HuH-7.5 (cell line): ENCODE results near the gene TTLL5.

Experiments used
- DNase-seq: peaks from one replicate; pipeline ENCODE4 v3.0.0; 2011; ENCODE audit warnings: low spot score

The TTLL5 gene

GRCh38 chr14:75697918-75698317, 36.9 kb downstream of the TTLL5 start:
- no peak for DNase-seq

GRCh38 chr14:75699331-75699730, 38.3 kb downstream of the TTLL5 start:
- no peak for DNase-seq

GRCh38 chr14:75700295-75700694, 39.2 kb downstream of the TTLL5 start:
- no peak for DNase-seq

- no peak for DNase-seq
Observed at GRCh38 chr14:75702122-75702521, 41.1 kb downstream of the TTLL5 start.

- no peak for DNase-seq
Observed at GRCh38 chr14:75702616-75703261, 41.7 kb downstream of the TTLL5 start.

GRCh38 chr14:75703467-75703866, 42.4 kb downstream of the TTLL5 start:
- DNase-seq: no peak

GRCh38 chr14:75705014-75705413, 44.0 kb downstream of the TTLL5 start:
- no peak for DNase-seq

GRCh38 chr14:75709207-75709812, 48.3 kb downstream of the TTLL5 start:
- peak; percentile 15 for DNase-seq

GRCh38 chr14:75711105-75711795, 50.2 kb downstream of the TTLL5 start:
- peak; percentile 19 for DNase-seq

GRCh38 chr14:75711796-75712211, 50.8 kb downstream of the TTLL5 start:
- peak; percentile 23 for DNase-seq

GRCh38 chr14:75714991-75715390, 53.9 kb downstream of the TTLL5 start:
- DNase-seq: no peak

- no peak for DNase-seq
Observed at GRCh38 chr14:75715926-75716780, 55.1 kb downstream of the TTLL5 start.

- no peak for DNase-seq
Observed at GRCh38 chr14:75717729-75718128, 56.7 kb downstream of the TTLL5 start.

- DNase-seq: no peak
Observed at GRCh38 chr14:75718199-75718598, 57.2 kb downstream of the TTLL5 start.

GRCh38 chr14:75720116-75720515, 59.1 kb downstream of the TTLL5 start:
- DNase-seq: no peak

GRCh38 chr14:75720842-75721498, 59.9 kb downstream of the TTLL5 start:
- no peak for DNase-seq

- DNase-seq: no peak
Observed at GRCh38 chr14:75723716-75724115, 62.7 kb downstream of the TTLL5 start.

- DNase-seq: no peak
Observed at GRCh38 chr14:75724414-75725204, 63.6 kb downstream of the TTLL5 start.

- DNase-seq: no peak
Observed at GRCh38 chr14:75725481-75725880, 64.4 kb downstream of the TTLL5 start.

- no peak for DNase-seq
Observed at GRCh38 chr14:75726321-75726720, 65.3 kb downstream of the TTLL5 start.

GRCh38 chr14:75727124-75727523, 66.1 kb downstream of the TTLL5 start:
- DNase-seq: no peak
